ENCODE measurements around the gene GSG1. TPM values are rescaled to one million over a fixed set of nuclear protein-coding genes. Genes with fewer than 3 reads are reported as not detected.

The GSG1 gene
- total and polyA plus RNA-seq, 4 donors, result not detected

DNA sequence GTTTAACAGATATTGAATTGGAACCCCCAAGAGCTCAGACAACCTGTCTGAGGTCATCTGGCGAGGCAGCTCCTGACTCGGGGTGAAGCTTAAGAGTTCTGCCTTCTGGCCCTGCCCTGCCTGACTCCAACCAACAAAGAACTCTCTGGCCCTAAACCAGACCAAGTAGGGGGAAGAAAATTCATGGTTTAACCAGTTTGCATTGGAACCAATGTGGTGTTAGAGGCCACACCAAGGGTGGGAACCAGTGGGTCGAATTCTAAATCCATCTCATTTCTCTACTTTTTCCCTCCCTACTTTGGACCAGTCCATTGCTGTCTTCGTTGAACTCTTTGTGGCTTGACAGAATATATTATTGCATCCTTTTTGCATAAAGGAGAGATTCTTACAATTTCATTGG lies 30.4 kb upstream of the GSG1 start:
- peaks cover 0 to 28% (median 4%) of the 10 kb centered on the region in 5 donors for H3K4me1 ChIP-seq (ENCODE audit: control insufficient read depth in 5 of 5, insufficient read depth in 5 of 5, low read length in 5 of 5)
- H3K27ac ChIP-seq (ENCODE audit: low read depth in 1 of 2, low read length in 1 of 2), result no peak overlapping the region
- TF ChIP-seq, protein P1, sequence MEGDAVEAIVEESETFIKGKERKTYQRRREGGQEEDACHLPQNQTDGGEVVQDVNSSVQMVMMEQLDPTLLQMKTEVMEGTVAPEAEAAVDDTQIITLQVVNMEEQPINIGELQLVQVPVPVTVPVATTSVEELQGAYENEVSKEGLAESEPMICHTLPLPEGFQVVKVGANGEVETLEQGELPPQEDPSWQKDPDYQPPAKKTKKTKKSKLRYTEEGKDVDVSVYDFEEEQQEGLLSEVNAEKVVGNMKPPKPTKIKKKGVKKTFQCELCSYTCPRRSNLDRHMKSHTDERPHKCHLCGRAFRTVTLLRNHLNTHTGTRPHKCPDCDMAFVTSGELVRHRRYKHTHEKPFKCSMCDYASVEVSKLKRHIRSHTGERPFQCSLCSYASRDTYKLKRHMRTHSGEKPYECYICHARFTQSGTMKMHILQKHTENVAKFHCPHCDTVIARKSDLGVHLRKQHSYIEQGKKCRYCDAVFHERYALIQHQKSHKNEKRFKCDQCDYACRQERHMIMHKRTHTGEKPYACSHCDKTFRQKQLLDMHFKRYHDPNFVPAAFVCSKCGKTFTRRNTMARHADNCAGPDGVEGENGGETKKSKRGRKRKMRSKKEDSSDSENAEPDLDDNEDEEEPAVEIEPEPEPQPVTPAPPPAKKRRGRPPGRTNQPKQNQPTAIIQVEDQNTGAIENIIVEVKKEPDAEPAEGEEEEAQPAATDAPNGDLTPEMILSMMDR (IDR thresholded peaks at IDR 0.05; ENCODE audit: control extremely low read depth, extremely low read depth), result no peak
- no peak for ATAC-seq (ENCODE audit: insufficient read depth, low FRiP score)
- no peaks in the 10 kb centered on the region for H3K27me3 ChIP-seq (ENCODE audit: control insufficient read depth in 3 of 3, insufficient read depth in 3 of 3, low read length in 2 of 3)
- no peak overlapping the region for H3K4me3 ChIP-seq
- DNase-seq, result no peak
- no peaks in the 10 kb centered on the region for H3K36me3 ChIP-seq (ENCODE audit: control insufficient read depth in 4 of 4, insufficient read depth in 4 of 4, low read length in 4 of 4)
- no peak overlapping the region for H3K9ac ChIP-seq (ENCODE audit: insufficient read depth in 1 of 2, low read length in 2 of 2)
- no peaks in the 10 kb centered on the region for H3K9me3 ChIP-seq (ENCODE audit: control insufficient read depth in 4 of 4, insufficient read depth in 3 of 4, low read length in 3 of 4)
- 92 to 94% methylated on average over 4 of the region's 4 CpGs for WGBS, 2 donors

DNA sequence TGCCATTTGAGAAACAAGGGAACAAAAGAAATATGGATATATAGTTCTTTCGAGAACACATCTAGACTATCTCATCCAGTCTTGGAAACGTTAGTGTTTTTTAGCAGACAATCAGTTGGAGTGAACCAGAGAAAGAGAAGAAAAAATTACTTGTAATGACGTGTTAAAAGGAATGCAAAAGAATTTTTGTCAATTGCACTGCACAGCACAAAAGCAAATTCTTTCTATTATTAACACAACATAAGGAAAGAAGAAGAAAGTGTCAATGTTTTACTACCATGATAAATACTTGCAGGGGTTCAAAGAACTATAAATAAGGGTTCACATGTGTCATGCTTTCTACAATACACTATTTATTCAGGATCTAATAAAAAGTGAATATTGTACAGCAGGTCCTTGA lies 27.5 kb upstream of the GSG1 start:
- peaks cover 0 to 32% (median 5%) of the 10 kb centered on the region in 5 donors for H3K4me1 ChIP-seq (ENCODE audit: control insufficient read depth in 5 of 5, insufficient read depth in 5 of 5, low read length in 5 of 5)
- H3K9me3 ChIP-seq (ENCODE audit: control insufficient read depth in 4 of 4, insufficient read depth in 3 of 4, low read length in 3 of 4), result no peaks in the 10 kb centered on the region
- no peaks in the 10 kb centered on the region for H3K27me3 ChIP-seq (ENCODE audit: control insufficient read depth in 3 of 3, insufficient read depth in 3 of 3, low read length in 2 of 3)
- no peak for DNase-seq
- H3K36me3 ChIP-seq (ENCODE audit: control insufficient read depth in 4 of 4, insufficient read depth in 4 of 4, low read length in 4 of 4), result no peaks in the 10 kb centered on the region
- TF ChIP-seq, protein P1 (IDR thresholded peaks at IDR 0.05; ENCODE audit: control extremely low read depth, extremely low read depth), result no peak
- H3K9ac ChIP-seq (ENCODE audit: insufficient read depth in 1 of 2, low read length in 2 of 2), result no peak overlapping the region
- 74 to 76% methylated on average over 3 of the region's 3 CpGs for WGBS, 2 donors
- H3K27ac ChIP-seq (ENCODE audit: low read depth in 1 of 2, low read length in 1 of 2), result no peak overlapping the region
- no peak for ATAC-seq (ENCODE audit: insufficient read depth, low FRiP score)
- H3K4me3 ChIP-seq, result no peak overlapping the region

DNA sequence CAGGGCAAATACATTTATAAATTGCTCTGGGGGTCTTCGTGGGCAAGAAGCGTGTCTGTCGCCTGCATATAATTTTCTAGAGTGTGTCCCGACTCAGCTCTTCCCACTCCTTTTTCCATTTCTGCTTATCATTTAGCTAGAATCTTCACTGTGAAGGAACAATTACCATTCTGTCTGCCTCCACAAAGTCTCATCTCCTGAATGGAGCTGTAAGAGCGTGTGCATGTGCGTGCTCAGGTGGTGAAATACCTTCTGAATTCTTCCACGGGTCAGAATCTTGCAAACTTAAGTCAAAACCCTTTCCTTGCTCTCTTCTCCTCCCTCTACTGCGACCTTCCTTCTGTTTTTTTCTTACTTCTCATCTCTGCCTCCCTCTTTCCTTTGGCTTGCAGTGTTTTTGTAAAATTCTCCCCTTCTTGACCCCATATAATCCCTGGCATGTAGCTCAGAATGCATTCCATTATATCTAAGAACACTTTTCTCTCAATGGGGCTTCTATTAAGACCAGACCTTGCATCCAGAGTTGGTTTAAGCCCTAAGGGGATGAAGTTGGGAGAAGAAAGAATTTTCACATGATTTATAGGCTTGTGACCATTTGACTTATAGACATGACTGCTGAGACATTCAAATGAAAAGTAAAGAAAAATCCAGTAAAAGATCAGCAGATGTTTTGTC lies 25.0 kb upstream of the GSG1 start:
- Histone ChIP-seq H3K4me1 (ENCODE audit: control insufficient read depth in 5 of 5, insufficient read depth in 5 of 5, low read length in 5 of 5) (peaks cover 0 to 21% (median 4%) of the 10 kb centered on the region in 5 donors), H3K4me3 (no peak overlapping the region), H3K27me3 (ENCODE audit: control insufficient read depth in 3 of 3, insufficient read depth in 3 of 3, low read length in 2 of 3) (no peaks in the 10 kb centered on the region), H3K9ac (ENCODE audit: insufficient read depth in 1 of 2, low read length in 2 of 2) (no peak overlapping the region), H3K27ac (ENCODE audit: low read depth in 1 of 2, low read length in 1 of 2) (no peak overlapping the region), H3K9me3 (ENCODE audit: control insufficient read depth in 4 of 4, insufficient read depth in 3 of 4, low read length in 3 of 4) (no peaks in the 10 kb centered on the region), H3K36me3 (ENCODE audit: control insufficient read depth in 4 of 4, insufficient read depth in 4 of 4, low read length in 4 of 4) (no peaks in the 10 kb centered on the region)
- ATAC-seq (ENCODE audit: insufficient read depth, low FRiP score), result no peak
- TF ChIP-seq, protein P1 (IDR thresholded peaks at IDR 0.05; ENCODE audit: control extremely low read depth, extremely low read depth), result no peak
- DNase-seq, result no peak
- WGBS, 2 donors, result 87 to 91% methylated on average over 8 of the region's 8 CpGs

DNA sequence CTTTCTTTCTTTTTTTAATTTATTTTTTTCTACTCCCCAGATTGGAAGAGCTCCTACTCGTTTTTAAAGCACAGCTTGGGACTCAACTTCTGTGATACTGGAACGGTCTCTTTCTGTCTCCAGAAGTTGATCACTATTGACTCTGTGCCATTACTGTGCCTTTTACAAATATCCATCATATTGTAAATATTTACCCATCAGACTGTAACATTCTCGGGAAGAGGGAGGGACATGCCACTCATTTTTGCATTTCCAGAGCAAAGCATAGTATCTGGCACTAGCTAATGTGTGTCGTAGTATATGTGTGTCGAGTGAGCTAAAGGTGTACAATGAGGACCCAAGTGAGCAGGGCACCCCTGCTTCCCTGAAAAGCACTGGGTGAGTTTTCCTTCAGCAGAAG lies 24.0 kb upstream of the GSG1 start:
- no peak overlapping the region for H3K27ac ChIP-seq (ENCODE audit: low read depth in 1 of 2, low read length in 1 of 2)
- TF ChIP-seq, protein P1 (IDR thresholded peaks at IDR 0.05; ENCODE audit: control extremely low read depth, extremely low read depth), result no peak
- H3K27me3 ChIP-seq (ENCODE audit: control insufficient read depth in 3 of 3, insufficient read depth in 3 of 3, low read length in 2 of 3), result no peaks in the 10 kb centered on the region
- no peaks in the 10 kb centered on the region for H3K9me3 ChIP-seq (ENCODE audit: control insufficient read depth in 4 of 4, insufficient read depth in 3 of 4, low read length in 3 of 4)
- DNase-seq (no peak), ATAC-seq (ENCODE audit: insufficient read depth, low FRiP score) (no peak)
- no peaks in the 10 kb centered on the region for H3K36me3 ChIP-seq (ENCODE audit: control insufficient read depth in 4 of 4, insufficient read depth in 4 of 4, low read length in 4 of 4)
- no peak overlapping the region for H3K4me3 ChIP-seq
- H3K4me1 ChIP-seq (ENCODE audit: control insufficient read depth in 5 of 5, insufficient read depth in 5 of 5, low read length in 5 of 5), result peaks cover 0 to 21% (median 4%) of the 10 kb centered on the region in 5 donors
- H3K9ac ChIP-seq (ENCODE audit: insufficient read depth in 1 of 2, low read length in 2 of 2), result no peak overlapping the region
- WGBS, 2 donors, result 29 to 51% methylated on average over 5 of the region's 5 CpGs

All from lung (tissue), 12 donors.